GM19468 (cell line): ENCODE results near the gene DAPK1.
"Not testable (repeated sequence)": the region's sequence is repeated elsewhere in the genome, so short reads cannot be mapped to it uniquely, and the experiment has no call there.

Source experiments
- ATAC-seq: cut with Tn5 transposase; IDR thresholded peaks from one replicate; pipeline ENCODE4 v1.9.1; 2021; ENCODE audit warnings: mild to moderate bottlenecking, moderate library complexity, moderate number of reproducible peaks; ENCODE audit not compliant: unreplicated experiment; ENCODE audit errors: extremely low read depth

The DAPK1 gene

DNA sequence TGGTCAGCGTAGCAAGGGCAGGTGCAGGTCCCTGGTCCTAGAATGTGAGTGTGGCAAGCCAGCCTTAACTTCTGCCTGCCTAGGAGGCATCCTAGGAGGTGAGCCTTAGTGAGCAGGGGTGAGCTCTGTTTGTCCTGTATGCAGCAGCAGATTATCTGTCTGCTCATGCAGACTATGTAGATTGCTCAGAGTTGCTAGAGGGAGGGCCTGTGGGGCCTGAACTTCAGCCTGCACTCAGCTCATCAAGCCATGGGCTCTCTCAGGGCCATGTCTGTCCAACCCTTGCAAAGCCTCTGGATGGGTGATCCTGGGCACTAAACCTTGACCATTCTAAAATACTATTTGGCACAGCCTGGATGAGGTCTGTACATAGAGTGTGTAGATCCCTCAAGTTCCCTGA is 219.8 kb downstream of the DAPK1 start:
- no peak for ATAC-seq

DNA sequence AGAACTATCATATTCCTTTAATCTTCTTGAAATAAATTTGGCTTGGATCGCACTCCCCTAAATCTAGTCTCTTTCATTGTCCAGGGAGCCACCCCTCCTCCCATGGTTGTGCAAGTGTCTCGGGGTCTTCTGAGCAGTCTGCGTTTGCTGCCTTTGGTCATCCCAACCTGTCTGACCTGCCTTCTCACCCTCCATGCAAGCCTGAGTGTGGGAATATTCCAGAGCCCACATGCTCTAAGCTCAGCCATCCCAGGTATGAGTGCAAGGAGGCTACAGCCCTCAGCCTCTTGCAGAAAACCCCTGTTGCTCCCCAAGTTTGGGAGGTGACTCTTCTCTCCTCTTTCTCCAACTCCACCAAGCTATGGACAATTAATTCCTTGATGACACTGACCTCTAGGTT is 220.6 kb downstream of the DAPK1 start:
- no peak for ATAC-seq

DNA sequence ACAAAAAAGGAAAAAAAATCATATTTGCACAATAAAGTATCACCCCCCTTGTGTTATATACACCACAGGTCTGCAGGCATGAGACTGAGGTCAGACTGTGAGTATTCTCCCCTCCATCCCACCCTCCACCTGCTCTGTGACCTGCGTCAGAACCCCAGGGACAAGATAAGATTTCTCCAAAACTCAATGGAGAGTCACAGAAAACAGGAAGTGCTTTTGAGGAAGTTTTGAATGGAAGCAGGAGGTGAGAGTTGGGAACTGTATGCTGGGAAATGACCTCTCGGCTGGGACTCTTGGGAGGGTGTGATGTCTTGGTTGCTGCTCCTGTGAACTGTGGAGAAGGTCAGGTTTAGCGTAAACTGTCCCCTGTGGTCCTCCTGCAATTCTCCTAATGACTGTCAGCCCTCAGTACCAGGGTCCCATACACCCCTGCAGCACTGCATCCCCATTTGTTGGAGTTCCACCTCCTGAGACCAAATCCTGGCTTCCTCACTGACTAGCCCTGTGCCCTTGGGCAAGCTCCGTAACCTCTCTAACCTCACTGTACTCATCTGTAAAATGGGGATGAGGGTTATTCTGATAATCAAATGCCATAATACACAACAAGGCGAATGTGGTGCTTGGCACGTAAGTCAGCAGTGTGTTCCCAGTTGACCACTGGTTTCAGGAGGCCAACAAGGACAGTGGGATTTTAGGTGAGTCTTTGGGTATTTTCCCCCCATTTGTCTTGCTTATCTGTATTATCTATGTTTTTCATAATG is 221.4 kb downstream of the DAPK1 start:
- no peak for ATAC-seq

DNA sequence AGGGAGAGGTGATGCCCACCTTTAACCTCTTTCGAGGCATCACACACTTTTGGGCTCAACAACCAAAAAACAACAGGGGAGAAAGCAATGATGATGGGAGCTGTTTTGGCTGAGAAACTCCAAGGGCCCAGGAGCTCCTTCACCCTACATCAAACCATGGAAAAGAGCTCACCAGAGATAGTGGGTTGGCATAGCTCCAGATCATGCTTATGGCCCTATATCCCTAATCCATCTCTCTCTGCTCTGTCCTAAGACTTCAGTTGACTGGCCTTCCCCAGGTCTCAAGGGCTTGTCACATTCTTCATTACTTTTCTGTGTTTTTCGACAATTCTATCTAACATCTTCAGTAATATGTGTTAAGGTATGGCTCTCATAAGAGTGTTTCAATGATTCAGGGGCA is 222.5 kb downstream of the DAPK1 start:
- no peak for ATAC-seq

DNA sequence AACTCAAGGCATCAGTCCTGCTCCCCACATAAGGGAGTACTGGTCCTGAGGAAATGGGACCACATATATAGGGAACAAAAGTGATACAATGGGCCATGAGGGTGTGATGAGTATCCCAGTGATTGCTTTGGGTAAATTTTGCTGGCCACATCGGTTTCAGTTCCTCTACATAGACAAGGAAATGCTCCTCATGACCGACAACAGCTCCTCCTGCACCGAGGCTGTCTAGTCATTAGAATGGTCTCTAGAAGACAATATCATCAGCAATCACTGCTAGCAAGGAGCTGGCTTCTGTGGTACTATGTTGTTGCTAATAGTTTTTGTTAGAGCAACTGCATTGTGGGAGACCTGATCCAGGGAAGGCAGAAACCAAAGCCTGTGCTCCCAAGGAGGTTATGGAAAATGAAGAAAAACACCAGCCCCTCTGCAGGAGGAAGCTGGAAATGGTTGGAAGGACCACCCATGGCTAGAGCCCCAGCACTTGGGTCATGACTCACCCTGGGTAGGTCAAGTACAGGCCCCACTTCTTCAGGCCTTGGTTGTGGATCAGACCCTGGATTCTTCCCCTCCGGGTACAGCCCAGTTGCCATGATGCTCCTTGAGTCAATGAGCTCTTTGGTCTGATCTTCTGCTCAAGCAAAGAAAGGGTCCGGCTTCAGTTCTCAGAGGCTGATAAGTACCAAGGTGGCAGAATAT is 224.9 kb downstream of the DAPK1 start:
- ATAC-seq, result no peak

DNA sequence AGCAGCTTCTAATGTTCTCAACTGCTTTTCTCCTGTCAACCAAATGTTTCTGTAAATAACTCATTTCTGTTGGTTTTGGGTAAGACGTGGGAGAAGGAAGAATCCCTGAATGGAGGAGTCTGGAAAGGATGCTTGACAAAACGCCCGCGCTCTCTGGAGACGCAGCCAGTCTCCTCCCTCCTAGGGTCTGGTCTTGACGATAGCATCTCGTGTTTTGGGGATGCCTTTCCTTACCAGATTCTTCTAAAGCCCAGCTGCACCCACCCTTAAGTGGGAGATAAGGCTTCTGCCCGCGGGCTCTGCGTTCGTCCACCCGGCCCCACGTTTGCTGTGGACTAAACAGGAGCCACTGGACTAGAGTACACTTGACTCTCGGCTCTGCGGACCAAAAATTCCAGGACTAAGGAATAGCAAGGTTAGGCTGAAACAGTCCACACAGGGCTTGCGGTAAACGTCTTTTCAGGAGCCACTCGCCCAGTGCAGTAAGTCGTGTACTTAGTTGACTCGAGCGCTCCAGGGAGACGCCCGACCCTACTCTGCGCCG is 227.8 kb downstream of the DAPK1 start:
- ATAC-seq, result no peak

DNA sequence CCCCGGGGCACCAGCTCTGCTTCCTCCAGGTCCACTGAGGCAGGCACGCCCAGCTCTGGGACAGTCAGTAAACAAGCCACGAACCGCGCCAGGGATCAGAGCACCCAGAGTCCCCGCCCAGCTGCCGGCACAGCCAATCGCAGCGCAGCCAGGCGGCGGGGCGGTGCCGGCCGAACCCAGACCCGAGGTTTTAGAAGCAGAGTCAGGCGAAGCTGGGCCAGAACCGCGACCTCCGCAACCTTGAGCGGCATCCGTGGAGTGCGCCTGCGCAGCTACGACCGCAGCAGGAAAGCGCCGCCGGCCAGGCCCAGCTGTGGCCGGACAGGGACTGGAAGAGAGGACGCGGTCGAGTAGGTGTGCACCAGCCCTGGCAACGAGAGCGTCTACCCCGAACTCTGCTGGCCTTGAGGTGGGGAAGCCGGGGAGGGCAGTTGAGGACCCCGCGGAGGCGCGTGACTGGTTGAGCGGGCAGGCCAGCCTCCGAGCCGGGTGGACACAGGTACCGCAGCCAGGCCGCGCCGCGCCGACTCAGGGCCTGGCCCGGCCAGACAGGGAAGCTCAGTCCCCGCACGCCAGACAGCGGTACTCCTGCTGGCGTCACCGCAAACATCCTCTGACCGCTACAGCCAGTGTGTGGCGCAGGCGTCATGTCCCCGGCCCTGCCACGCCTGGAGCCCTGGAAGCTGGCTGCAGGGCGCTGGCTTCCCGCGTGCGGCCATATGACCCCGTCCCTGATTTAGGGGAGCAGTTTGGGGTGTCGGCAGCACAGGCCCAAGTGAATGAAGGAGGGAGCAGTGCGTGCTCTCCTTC is 228.4 kb downstream of the DAPK1 start, which contains the start of gene CTSL:
TSS of gene CTSL (plus strand) at position 220 of the 810 bp plus-strand sequence. CDS start 1,485 bp downstream, outside the sequence.
- ATAC-seq, result no peak

DNA sequence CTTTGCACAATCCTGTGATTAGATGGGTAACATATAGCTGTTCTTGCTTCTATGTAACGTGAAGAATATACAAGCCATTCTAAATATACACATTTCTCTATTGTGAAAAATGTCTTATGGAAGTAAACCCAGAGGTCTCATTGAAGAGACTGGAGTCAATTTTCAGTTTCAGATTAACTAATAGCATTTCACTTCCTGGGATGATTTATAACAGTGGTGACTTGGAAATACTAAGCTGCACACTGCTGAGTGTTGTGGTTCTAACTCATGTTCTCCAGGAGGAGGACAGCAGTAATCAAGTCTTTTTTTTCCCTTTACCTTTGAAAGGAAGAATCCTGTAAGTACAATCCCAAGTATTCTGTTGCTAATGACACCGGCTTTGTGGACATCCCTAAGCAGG is 231.6 kb downstream of the DAPK1 start:
- no peak for ATAC-seq

DNA sequence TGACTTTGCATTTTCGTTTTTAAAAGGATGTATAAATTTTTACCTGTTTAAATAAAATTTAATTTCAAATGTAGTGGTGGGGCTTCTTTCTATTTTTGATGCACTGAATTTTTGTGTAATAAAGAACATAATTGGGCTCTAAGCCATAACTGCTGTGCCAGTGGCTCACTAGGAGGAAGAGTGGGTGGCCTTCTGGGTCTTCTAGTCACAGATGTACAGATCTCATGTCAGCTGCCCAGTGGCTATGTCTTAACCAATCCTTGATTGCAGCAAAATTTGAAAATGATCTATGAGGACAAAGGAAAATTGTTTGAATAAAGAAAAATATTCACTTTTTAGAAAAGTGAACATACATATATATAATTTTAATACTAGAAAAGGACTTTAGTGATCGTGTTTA is 233.7 kb downstream of the DAPK1 start:
- no peak for ATAC-seq

DNA sequence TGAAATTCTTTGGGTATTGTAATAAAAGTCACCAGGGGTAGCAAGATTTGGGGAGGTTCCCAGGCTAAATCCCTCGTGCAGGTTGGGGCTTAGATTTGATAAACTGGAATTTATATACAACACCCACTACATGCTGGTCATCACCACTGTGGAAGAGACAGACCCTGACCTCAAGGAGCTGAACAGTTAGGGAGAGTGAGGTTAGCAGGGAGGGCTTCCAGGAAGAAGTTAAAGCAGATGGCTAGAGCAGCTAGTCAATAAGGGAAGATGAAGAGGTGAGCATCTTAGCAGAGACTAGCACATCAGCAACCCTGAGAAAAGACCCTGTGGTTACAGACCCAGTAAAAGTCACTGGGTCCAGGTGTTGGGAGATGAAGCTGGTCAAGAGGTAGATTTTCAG is 234.7 kb downstream of the DAPK1 start:
- no peak for ATAC-seq

DNA sequence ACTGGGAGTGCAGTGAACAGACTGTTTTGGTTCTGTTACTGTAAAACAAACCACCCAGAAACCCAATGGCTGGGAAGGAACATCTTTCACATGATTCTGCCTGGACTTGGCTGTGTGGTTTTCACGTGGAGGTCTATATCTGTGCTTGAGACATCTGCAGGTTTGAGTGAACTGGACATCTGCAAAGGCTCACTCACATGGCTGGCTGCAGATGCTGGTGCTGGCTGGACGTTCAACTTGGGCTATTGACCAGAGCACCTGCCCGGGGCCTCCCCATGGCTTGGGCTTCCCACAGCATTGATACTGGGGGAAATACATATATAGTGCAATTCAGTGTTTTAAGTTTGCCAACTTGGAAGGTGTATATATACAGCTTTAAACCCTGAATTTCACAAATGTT is 235.1 kb downstream of the DAPK1 start:
- ATAC-seq, result no peak

DNA sequence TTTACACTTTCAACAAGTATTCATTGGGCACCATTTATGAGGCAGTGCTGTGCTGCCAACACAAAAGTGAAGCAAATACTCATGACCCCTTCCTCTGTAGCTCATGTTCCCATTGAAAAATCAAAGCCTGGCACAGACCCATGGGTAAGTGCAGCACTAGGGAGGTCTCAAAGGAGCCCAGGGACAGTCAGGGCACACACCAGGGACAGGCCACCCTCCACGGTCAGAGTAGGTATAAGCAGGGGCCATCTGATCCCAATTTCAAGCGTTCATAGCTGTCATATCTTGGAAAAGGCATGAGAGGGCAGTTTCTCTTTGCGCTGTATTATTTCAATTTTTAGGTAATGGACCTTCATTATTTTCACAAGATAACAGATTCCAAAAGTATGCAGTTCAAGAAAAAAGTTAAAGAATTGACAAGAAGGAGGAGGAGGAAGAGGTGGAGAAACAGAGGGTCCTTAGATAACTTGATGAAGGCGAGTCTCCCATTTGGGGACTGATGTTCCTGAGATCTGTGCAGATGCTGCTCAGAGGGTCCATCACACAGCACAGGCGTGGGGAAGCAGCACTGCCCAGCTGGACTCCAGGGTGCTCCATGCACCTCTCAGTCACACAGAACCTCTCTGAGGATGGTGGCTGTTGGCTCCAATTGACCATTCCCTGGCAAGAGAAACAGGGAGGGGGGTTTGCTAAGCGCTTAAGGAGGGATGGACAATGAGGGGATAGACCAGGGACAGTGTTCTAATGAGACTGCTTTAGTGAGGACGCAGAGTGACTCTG is 235.8 kb downstream of the DAPK1 start:
- no peak for ATAC-seq

DNA sequence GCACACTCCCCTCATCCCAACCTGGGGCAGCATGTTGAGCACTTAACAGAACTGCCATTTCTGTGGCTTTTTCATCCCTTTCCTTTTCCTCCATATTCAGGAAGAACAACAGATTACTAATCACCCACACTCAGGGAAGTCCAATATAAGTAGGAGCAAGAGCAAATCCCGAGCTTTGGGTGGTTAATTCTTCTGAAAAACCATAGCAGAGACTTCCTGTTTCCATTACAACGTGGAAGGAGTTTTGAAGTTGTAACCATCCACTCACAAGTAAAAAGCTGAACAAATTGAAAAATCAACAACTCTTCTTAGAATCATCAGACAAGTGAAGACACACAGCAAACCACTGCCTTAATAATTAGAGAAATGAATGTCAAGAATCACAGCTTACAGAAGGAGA is 236.4 kb downstream of the DAPK1 start:
- no peak for ATAC-seq

DNA sequence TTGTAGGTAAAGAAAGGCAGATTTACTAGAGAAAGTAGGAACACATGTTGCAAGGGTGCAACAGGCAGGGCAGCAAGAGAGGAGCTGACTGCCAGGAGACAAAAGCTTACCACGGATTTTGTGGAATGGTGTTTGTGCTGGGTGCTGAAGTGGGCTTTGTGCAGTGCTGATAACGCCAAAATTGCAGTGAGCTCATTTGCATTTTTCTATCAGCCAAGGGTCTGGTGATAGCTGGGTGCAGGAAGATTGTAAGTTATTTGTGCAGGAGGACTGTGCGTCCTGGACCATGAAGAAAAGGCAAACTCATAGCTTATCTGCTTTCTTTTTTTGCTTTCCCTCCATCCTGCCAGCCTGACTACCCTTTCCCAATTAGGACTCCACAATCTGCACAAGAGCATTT is 241.9 kb downstream of the DAPK1 start:
- no peak for ATAC-seq

DNA sequence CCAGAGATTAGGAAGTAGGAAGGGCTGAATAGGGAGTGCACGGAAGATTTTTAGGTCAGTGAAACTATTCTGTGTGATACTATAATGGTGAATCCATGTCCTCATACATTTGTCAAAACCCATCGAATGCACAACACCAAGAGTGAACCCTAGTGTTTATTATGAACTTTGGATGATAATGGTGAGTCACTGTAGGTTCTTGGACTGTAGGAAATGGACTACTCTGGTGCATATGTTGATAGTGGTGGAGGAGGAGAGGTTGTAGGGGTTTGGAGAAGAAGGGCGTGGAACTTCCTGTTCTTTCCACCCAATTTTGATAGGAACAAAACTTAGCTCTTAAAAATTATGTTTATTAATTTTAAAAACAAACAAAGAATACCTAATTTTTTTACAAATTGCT is 242.5 kb downstream of the DAPK1 start:
- no peak for ATAC-seq

DNA sequence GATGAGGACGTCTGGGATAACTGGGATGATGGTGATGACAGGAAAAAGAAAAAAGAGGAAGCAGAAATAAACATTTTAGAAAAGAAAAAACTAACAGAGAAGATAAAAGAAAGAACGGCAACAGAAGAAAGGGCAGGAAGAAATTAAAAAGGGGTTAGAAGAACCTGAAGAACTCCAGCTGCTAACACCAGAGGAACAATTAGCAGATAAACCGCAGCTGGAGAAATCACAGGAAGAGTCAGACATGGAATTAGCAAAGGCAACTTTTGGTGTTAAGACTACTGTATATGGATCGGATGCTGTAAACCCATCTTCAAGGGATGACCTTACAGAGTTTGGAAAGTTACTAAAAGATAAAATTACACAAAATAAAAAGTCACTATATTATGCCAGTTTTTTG is 243.7 kb downstream of the DAPK1 start:
- ATAC-seq, result no peak

DNA sequence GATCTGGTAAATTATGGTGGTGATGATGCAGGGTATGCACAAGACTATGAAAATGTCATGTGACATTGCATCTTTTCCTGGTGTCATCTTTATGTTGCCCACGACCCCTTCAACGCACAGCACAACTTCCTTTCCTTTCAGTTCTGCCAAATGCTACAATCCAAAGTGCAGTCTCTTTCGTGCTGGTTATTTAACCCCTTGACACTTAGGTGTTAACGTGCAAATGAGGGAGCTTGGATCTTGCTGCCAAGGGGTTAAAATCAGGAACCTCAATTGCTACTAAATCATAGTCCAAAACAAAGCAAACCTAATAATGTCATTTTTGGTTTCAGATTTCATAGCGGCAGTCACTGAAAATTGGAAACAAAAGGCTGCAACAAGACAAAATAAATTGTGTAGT is 244.2 kb downstream of the DAPK1 start:
- no peak for ATAC-seq

DNA sequence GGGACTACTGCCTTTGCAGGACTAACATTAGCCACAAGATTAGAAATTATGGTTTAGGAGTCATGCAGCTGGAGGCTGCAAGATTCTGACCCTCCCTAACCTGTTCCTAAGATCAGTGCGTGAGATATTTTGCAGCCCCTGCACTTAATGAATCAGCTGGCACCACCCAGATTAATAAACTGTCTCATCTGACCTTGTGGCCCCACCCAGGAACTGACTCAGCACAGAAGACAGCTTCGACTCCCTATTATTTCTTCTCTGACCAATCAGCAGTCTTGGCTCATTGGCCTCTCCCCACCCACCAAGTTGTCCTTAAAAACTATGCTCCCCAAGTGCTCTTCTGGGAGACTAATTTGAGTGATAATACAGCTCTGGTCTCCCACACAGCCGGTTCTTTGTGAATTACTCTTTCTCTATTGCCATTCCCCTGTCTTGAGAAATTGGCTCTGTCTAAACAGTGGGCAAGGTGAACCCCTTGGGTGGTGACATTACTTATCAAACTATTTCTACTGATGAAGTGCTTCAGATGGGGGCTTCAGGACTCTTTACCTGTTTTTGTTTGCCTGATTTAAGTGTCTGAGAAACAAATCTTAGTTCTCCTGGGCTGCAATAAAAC is 245.3 kb downstream of the DAPK1 start:
- ATAC-seq, result no peak

DNA sequence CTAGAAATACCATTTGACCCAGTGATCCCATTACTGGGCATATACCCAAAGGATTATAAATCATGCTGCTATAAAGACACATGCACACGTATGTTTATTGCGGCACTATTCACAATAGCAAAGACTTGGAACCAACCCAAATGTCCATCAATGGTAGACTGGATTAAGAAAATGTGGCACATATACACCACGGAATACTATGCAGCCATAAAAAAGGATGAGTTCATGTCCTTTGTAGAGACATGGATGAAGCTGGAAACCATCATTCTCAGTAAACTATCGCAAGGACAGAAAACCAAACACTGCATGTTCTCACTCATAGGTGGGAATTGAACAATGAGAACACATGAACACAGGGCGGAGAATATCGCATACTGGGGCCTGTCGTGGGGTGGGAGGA is 246.6 kb downstream of the DAPK1 start:
- ATAC-seq, result not testable (repeated sequence)

DNA sequence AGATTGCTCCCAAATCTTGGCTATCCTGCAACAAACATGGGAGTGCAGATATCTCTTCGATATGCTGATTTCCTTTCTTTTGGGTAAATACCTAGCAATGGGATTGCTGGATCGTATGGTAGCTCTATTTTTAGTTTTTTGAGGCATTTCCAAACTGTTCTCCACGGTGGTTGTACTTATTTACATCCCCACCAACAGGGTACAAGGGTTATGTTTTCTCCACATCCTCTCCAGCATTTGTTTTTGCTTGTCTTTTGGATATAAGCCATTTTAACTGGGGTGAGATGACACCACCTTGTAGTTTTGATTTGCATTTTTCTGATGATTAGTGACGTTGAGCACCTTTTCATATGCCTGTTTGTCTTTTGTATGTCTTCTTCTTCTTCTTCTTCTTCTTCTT is 248.5 kb downstream of the DAPK1 start:
- no peak for ATAC-seq
